Endothelial cell of umbilical vein (primary cell): ENCODE results near the gene UBC. TPM values are rescaled to one million over a fixed set of nuclear protein-coding genes. Genes with fewer than 3 reads are reported as not detected.

ENCODE experiments used
- BruUV-seq: library from RNA; stranded (reverse); fragments of 400-500 nt; replicated peaks from 2 replicates; lab custom pipeline; 2021; lab: Mats Ljungman, UMichigan
- CTCF ChIA-PET: fragments of 300-600, 350-600 bp; sonication (Branson Sonifier 250); formaldehyde crosslinking; loops from one replicate; lab custom pipeline; 2021; ENCODE audit warnings: antibody characterized with exemption, inconsistent platforms; lab: Charles Lee
- POLR2A ChIA-PET: fragments of 300-600, 350-600 bp; sonication (Branson Sonifier 250); formaldehyde crosslinking; loops from one replicate; lab custom pipeline; 2021; ENCODE audit warnings: antibody characterized with exemption, inconsistent platforms; lab: Charles Lee
- DNase-seq: peaks from one replicate; pipeline ENCODE4 v3.0.0-alpha.2; 2011; ENCODE audit warnings: low read depth, low spot score
- FAIRE-seq: peaks from 2 replicates; lab custom pipeline; 2011; peaks lifted over from hg19 to GRCh38; lab: Jason Lieb, UNC
- H2AFZ ChIP-seq: 2 replicates; pipeline ENCODE4 v1.6.0; 2012; ENCODE audit warnings: low read depth, low read length, control low read depth, inconsistent platforms
- H3K27ac ChIP-seq: 2 replicates; pipeline ENCODE4 v1.5.1; 2011; ENCODE audit warnings: low read depth, mild to moderate bottlenecking, control low read depth, low read length, moderate library complexity; ENCODE audit not compliant: insufficient read depth
- H3K27me3 ChIP-seq, 2 experiments: 2 replicates each; pipeline versions ENCODE4 v1.6.0 to v1.6.1; 2011; ENCODE audit warnings: low read length in 2 of 2, mixed read lengths in 1 of 2; ENCODE audit not compliant: control insufficient read depth in 2 of 2, insufficient read depth in 2 of 2
- H3K36me3 ChIP-seq, 2 experiments: 2 replicates in 1 of 2; 3 replicates in 1 of 2; pipeline ENCODE4 v1.5.1; 2011; ENCODE audit warnings: low read length in 2 of 2, mild to moderate bottlenecking in 1 of 2, moderate library complexity in 1 of 2; ENCODE audit not compliant: control insufficient read depth in 2 of 2, insufficient read depth in 2 of 2; ENCODE audit errors: extremely low read depth in 1 of 2
- H3K4me1 ChIP-seq: 3 replicates; pipeline ENCODE4 v1.5.1; 2011; ENCODE audit warnings: mild to moderate bottlenecking, low read length; ENCODE audit not compliant: control insufficient read depth, insufficient read depth; ENCODE audit errors: extremely low read depth
- H3K4me2 ChIP-seq: 2 replicates; pipeline ENCODE4 v1.6.1; 2011; ENCODE audit warnings: low read length, control low read depth, mixed read lengths; ENCODE audit not compliant: insufficient read depth
- H3K4me3 ChIP-seq, 3 experiments: fragments of 200-600 bp in 1 of 3; sonication (generic), shearing (Covaris generic) in 1 of 3; replicated peaks in 1 of 3; 2 replicates each; pipeline ENCODE4 v1.5.1; 2011 to 2016; ENCODE audit warnings: control low read depth in 3 of 3, low read length in 3 of 3, mild to moderate bottlenecking in 2 of 3, inconsistent platforms in 1 of 3, low read depth in 1 of 3, moderate library complexity in 1 of 3; ENCODE audit not compliant: insufficient read depth in 1 of 3
- H3K79me2 ChIP-seq: 2 replicates; pipeline ENCODE4 v1.6.0; 2012; ENCODE audit warnings: low read length, inconsistent platforms; ENCODE audit not compliant: control insufficient read depth, insufficient read depth
- H3K9ac ChIP-seq: replicated peaks from 2 replicates; pipeline ENCODE3; 2011; ENCODE audit warnings: low read length, control low read depth; ENCODE audit not compliant: insufficient read depth; ENCODE audit errors: extremely low read depth
- H3K9me1 ChIP-seq: replicated peaks from 3 replicates; pipeline ENCODE4 v1.6.0; 2011; ENCODE audit warnings: mild to moderate bottlenecking, low read length; ENCODE audit not compliant: control insufficient read depth, insufficient read depth; ENCODE audit errors: extremely low read depth
- H3K9me3 ChIP-seq: replicated peaks from 2 replicates; pipeline ENCODE4 v1.5.1; 2012; ENCODE audit warnings: low read length, inconsistent platforms; ENCODE audit not compliant: control insufficient read depth, insufficient read depth
- H4K20me1 ChIP-seq: replicated peaks from 2 replicates; pipeline ENCODE3; 2011; ENCODE audit warnings: mild to moderate bottlenecking, low read length; ENCODE audit not compliant: control insufficient read depth, insufficient read depth; ENCODE audit errors: extremely low read depth
- EZH2 ChIP-seq: IDR thresholded peaks from 2 replicates; pipeline ENCODE4 v1.6.1; 2012; ENCODE audit warnings: borderline replicate concordance, low read depth, mild to moderate bottlenecking, moderate library complexity, low read length, inconsistent platforms; ENCODE audit not compliant: severe bottlenecking
- FOS ChIP-seq: IDR thresholded peaks from 2 replicates; pipeline ENCODE4 v1.6.1; 2011; ENCODE audit warnings: mild to moderate bottlenecking, low read length, moderate library complexity, borderline replicate concordance; ENCODE audit not compliant: insufficient read depth
- GATA2 ChIP-seq: IDR thresholded peaks from 2 replicates; pipeline ENCODE4 v1.7.0; 2011; ENCODE audit warnings: low read depth, mild to moderate bottlenecking, moderate library complexity, mixed read lengths, low read length; ENCODE audit not compliant: insufficient read length, insufficient read depth
- JUN ChIP-seq: IDR thresholded peaks from 2 replicates; pipeline ENCODE4 v1.6.1; 2011; ENCODE audit warnings: borderline replicate concordance, low read depth; ENCODE audit not compliant: insufficient read length, insufficient read depth
- MYC ChIP-seq: IDR thresholded peaks from one replicate; pipeline ENCODE4 v1.6.1; 2011; ENCODE audit warnings: mild to moderate bottlenecking, low read depth, low read length
- POLR2A ChIP-seq: IDR thresholded peaks from 2 replicates; pipeline ENCODE4 v1.6.1; 2012; ENCODE audit warnings: low read depth, mild to moderate bottlenecking, control low read depth, low read length
- POLR2AphosphoS5 ChIP-seq: IDR thresholded peaks from 2 replicates; pipeline ENCODE4 v1.6.1; 2012; ENCODE audit warnings: low read depth, mild to moderate bottlenecking, control low read depth, low read length, moderate library complexity; ENCODE audit not compliant: insufficient read depth
- dilution Hi-C: fragments of 300-500 bp; cut with MboI; formaldehyde crosslinking; loops from one replicate; pipeline ENCODE4 v1.15.0; 2019; ENCODE audit warnings: low sequenced_read_pairs; ENCODE audit not compliant: extremely low pct_ligation_motif_present
- intact Hi-C: fragments of 100-400 bp; cut with micrococcal nuclease; formaldehyde crosslinking; loops from one replicate; pipeline ENCODE4 v1.10.0; 2022
- polyA plus RNA-seq, 4 experiments: library from polyadenylated mRNA; depleted of rRNA in 3 of 4; stranded (reverse) in 3 of 4; unstranded in 1 of 4; fragments of >200 nt; gene quantifications; 2 replicates each; pipeline versions ENCODE4 v1.2.1 to v1.2.3, GENCODE V29; 2011 to 2012; ENCODE audit warnings: missing spikeins in 1 of 4
- total RNA-seq: library from RNA; stranded (reverse); gene quantifications from 2 replicates; pipeline ENCODE4 v1.2.3, GENCODE V29; 2021
- TF ChIP-seq, protein P1 (sequence below): IDR thresholded peaks from 2 replicates; pipeline ENCODE4 v1.6.1; 2011; ENCODE audit not compliant: insufficient read depth, insufficient read length
- TF ChIP-seq, protein P2 (sequence below), 2 donors: IDR thresholded peaks; 1 replicate in 1 of 2; 2 replicates in 1 of 2; pipeline ENCODE4 v1.5.1; 2011; ENCODE audit warnings: low read length in 2 of 2, mild to moderate bottlenecking in 2 of 2, moderate library complexity in 2 of 2, control low read depth in 1 of 2, inconsistent platforms in 1 of 2, low read depth in 1 of 2; ENCODE audit not compliant: insufficient read depth in 1 of 2; ENCODE audit errors: extremely low read depth in 1 of 2

The UBC gene
- total and polyA plus RNA-seq, 2 donors (not counting 3 experiments of a cell fraction or from before 2014, with no cell fraction given), result 875 to 1,305 TPM

DNA sequence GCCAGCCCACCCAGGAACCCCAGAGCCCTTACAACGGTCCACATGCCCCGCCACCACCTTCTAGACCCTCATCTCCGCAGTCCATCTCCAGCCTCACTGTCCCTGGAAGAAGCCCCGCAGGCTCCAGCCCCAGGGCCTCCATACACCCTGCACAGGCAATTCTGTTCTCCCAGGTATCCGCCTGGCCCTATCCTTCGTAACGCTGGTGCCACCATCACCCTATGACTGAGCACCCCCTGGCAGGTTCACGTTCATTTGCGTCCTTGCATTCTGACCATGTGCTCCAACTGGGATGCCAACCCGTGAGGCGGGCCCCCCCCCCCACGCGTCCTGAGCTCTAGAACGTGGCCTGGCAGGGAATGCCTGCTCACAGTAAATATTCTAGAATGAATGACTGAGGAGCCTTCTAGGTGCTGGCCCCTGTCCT, 50.1 kb downstream of the UBC start:
- Histone ChIP-seq H2AFZ (peak overlapping the region; percentile 96), H3K36me3 (no peaks in the 10 kb centered on the region), H3K4me3 (no peak overlapping the region), H3K27ac (peak overlapping the region; percentile 58), H3K9ac (no peak overlapping the region), H4K20me1 (no peaks in the 10 kb centered on the region), H3K9me1 (no peaks in the 10 kb centered on the region), H3K4me1 (peaks cover 24% of the 10 kb centered on the region), H3K4me2 (no peak overlapping the region), H3K27me3 (no peaks in the 10 kb centered on the region), H3K9me3 (no peaks in the 10 kb centered on the region), H3K79me2 (peaks cover 26% of the 10 kb centered on the region)
- CTCF ChIA-PET, result interaction anchor here (1.7 to 2.5 kb wide), 2 partner anchors 42 to 811 kb away, joined by 4 to 11 read pairs; no protein-coding TSS in a partner anchor
- intact Hi-C loops, result no loop called here
- TSS peak; percentile 30 for BruUV-seq
- dilution Hi-C loops, result no loop called here
- DNase-seq (no peak), FAIRE-seq (no peak)
- POLR2A ChIA-PET, result interaction anchor here (1.6 kb wide), 1 partner anchor 50 kb away, joined by 6 read pairs; the partner anchor contains the start of gene UBC
- TF ChIP-seq, protein P1, sequence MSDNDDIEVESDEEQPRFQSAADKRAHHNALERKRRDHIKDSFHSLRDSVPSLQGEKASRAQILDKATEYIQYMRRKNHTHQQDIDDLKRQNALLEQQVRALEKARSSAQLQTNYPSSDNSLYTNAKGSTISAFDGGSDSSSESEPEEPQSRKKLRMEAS, result no peak
- no peak for TF ChIP-seq FOS
- no peak for TF ChIP-seq JUN

DNA sequence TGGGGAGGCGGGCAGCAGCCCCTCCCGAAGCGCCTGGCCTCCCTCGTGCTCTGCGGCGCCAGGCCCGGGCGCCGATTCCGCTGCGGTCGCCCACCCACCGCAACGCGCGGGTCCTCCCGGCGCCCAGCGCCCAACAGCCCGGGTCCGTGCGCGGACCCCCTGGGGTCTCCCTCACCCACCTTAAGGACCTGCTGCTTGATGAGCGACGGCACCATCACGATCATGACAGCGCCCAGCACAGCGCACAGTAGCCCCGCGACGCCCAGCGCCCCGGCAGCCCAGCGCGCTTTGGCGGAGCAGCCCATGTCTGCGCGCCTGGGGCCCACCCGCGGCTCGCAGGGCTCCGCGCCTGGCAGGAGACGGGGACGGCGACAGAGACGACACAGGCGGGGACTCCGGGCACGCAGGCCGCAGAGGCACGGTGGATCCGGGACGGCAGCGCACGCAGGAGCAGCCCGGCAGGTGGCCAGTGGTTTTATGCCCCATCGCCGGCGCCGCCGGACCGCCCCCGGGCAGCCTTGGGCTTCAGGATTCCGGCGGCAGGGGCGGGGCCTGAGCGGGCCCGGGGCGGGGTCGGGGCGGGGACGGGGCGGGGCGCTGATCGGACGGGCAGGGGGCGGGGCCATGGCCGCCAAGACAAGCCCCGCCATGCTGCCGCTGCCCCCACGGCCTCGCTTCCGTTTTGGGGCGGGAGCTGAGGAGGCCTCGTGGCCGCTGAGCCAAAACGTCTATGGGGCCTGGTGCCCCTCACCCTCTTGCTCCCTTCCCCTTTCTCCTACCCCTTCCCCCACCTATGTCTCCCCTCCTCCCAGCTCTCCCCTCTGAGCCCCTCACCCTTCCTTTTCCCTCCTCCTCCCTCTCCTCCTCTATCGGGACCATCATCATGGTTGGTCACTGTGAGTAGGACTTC, 50.8 kb downstream of the UBC start, which contains the start of gene SCARB1:
TSS of gene SCARB1 (minus strand) at position 449 of the 910 bp plus-strand sequence. CDS start at position 305, 144 bp downstream.
- POLR2A ChIA-PET, result interaction anchor here (1.6 kb wide), 1 partner anchor 51 kb away, joined by 6 read pairs; the partner anchor contains the start of gene UBC
- H3K4me3 ChIP-seq, result peak within 1 kb of the TSS; percentile 16 to 73 (median 30)
- FAIRE-seq (peak; percentile 76), DNase-seq (peak; percentile 71)
- H2AFZ ChIP-seq, result peak within 1 kb of the TSS; percentile 96
- H3K4me1 ChIP-seq, result peaks cover 24% of the 10 kb centered on the region
- dilution Hi-C loops, result no loop called here
- no peaks in the 10 kb centered on the region for H3K9me3 ChIP-seq
- TF ChIP-seq FOS (no peak), JUN (no peak), POLR2AphosphoS5 (peak; percentile 79), EZH2 (no peak), MYC (peak; percentile 89), POLR2A (peak; percentile 82), GATA2 (no peak)
- TF ChIP-seq, protein P1, result peak; percentile 42
- TF ChIP-seq, protein P2, sequence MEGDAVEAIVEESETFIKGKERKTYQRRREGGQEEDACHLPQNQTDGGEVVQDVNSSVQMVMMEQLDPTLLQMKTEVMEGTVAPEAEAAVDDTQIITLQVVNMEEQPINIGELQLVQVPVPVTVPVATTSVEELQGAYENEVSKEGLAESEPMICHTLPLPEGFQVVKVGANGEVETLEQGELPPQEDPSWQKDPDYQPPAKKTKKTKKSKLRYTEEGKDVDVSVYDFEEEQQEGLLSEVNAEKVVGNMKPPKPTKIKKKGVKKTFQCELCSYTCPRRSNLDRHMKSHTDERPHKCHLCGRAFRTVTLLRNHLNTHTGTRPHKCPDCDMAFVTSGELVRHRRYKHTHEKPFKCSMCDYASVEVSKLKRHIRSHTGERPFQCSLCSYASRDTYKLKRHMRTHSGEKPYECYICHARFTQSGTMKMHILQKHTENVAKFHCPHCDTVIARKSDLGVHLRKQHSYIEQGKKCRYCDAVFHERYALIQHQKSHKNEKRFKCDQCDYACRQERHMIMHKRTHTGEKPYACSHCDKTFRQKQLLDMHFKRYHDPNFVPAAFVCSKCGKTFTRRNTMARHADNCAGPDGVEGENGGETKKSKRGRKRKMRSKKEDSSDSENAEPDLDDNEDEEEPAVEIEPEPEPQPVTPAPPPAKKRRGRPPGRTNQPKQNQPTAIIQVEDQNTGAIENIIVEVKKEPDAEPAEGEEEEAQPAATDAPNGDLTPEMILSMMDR (IDR thresholded peaks at IDR 0.05; ENCODE audit: extremely low read depth in 1 of 2, insufficient read depth in 1 of 2, low read depth in 1 of 2, low read length in 2 of 2), result peak in 1 of 2 donors; percentile 3
- no peaks in the 10 kb centered on the region for H4K20me1 ChIP-seq
- no peaks in the 10 kb centered on the region for H3K36me3 ChIP-seq
- H3K27me3 ChIP-seq, result no peaks in the 10 kb centered on the region
- BruUV-seq, result no TSS peak
- peaks cover 26% of the 10 kb centered on the region for H3K79me2 ChIP-seq
- no peaks in the 10 kb centered on the region for H3K9me1 ChIP-seq
- peak within 1 kb of the TSS; percentile 58 for H3K27ac ChIP-seq
- CTCF ChIA-PET, result interaction anchor here (1.7 to 2.5 kb wide), 2 partner anchors 43 to 810 kb away, joined by 4 to 11 read pairs; no protein-coding TSS in a partner anchor
- H3K4me2 ChIP-seq, result peak within 1 kb of the TSS; percentile 70
- intact Hi-C loops, result loop anchor here (2.0 kb wide), 1 partner anchor 43 kb away; no protein-coding TSS in a partner anchor
- peak within 1 kb of the TSS; percentile 37 for H3K9ac ChIP-seq
